GM10266 (cell line): ENCODE results near the gene SLC29A1.

ENCODE experiments used
- DNase-seq: peaks from one replicate; pipeline ENCODE4 v3.0.0; 2012; ENCODE audit errors: extremely low spot score
- TF ChIP-seq, protein P1 (sequence below): IDR thresholded peaks from 2 replicates; pipeline ENCODE4 v1.5.1; 2012; ENCODE audit warnings: mild to moderate bottlenecking, low read depth; ENCODE audit not compliant: control insufficient read depth, insufficient read depth; ENCODE audit errors: missing control alignments

The SLC29A1 gene

DNA sequence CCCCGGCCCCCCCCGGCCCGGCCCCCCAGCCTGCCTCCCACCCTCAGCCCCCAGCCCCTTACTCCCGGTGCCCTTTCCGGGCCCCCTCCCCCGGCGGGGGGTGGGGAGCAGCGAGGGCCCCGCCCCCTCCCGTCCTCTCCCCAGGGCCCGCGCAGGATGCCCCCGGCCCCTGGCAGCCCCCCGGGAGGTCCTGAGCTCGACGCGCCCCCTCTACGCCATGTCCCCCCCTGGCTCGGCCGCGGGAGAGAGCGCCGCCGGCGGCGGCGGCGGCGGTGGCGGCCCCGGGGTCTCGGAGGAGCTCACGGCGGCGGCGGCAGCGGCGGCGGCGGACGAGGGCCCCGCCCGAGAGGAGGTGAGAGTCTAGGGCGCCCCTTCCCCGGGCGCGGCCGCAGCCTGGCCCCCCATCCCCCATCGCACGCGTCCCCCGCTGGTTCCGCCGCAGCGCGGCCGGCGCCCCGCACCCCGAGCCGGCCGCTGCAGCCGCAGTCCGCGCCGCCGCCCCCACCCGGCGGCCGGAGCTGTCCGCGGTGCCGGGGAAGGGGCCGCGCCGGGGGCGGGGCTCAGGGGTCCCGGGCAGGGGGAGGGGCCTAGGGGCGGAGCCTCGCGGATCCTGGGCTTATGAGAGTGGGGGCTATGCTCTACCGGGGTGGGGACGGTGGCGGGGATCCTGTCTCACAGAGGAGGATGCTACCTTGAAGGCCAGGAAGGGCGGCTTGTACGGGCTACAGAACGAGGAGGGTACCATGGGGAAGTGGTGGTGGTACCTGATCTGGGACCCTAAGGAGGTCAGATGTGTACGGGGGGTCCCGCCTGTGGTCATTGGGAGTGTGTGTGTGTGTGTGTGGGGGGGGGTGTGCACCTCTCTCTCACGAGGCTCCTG lies 47.4 kb downstream of the SLC29A1 start:
- TF ChIP-seq, protein P1, sequence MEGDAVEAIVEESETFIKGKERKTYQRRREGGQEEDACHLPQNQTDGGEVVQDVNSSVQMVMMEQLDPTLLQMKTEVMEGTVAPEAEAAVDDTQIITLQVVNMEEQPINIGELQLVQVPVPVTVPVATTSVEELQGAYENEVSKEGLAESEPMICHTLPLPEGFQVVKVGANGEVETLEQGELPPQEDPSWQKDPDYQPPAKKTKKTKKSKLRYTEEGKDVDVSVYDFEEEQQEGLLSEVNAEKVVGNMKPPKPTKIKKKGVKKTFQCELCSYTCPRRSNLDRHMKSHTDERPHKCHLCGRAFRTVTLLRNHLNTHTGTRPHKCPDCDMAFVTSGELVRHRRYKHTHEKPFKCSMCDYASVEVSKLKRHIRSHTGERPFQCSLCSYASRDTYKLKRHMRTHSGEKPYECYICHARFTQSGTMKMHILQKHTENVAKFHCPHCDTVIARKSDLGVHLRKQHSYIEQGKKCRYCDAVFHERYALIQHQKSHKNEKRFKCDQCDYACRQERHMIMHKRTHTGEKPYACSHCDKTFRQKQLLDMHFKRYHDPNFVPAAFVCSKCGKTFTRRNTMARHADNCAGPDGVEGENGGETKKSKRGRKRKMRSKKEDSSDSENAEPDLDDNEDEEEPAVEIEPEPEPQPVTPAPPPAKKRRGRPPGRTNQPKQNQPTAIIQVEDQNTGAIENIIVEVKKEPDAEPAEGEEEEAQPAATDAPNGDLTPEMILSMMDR: no peak

DNA sequence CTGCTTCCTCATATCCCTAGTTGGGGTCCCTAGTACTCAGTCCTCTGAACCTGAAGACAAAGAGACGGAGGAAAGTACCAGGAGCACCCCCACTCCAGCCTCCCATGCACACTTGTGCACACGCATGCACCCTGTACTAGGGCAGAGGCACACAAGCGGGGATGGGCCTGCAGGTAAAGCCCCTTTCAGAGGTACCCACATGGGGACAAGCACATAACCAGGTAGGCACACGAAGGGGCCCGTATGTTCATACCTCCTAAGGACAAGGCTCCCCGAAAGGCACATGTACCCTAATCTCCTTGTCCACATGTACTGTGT lies 48.0 kb downstream of the SLC29A1 start:
- TF ChIP-seq, protein P1: no peak
- no peak for DNase-seq

More for the DNA sequence above, 47.4 kb downstream of the SLC29A1 start:
- DNase-seq: no peak

DNA sequence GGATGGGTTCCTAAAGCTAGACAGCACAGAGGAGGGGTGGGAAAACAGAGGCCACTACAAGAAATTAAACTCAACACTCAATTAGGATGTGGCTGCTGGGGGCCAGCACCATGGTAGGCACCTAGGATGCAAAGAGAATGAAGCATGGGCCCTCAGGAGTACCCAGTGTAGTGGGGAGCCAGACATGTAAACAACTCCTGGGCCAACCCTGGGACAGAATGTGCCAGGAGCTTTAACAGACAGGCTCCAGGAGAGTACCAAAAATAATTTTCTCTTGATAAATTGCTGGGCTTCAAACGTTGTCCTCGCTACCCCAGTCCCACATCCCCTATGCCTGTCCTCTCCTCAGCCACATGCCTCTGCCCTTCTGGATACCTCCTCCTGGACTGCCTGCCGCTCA lies 48.5 kb downstream of the SLC29A1 start:
- TF ChIP-seq, protein P1: no peak
- DNase-seq: no peak

DNA sequence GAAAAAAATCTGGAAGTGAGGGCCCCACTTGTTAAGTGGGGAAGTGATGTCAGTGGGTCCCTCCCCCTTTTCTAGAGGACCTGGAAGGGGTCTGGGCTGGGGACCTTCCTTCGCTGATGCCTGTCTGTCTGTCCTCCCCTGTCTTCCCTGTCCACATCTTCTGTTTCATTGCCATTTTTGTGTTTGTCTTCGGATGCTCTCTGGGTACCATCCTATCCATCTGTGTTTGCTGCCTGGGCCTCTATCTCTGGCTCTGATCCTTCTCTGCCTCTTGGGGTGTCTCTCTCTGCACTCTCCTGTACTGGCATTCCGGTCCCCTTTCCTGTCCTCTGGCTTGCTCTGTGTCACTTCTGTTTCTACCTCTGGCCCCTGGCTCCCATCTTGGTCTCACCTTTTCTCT lies 49.1 kb downstream of the SLC29A1 start:
- no peak for DNase-seq
- TF ChIP-seq, protein P1: no peak

DNA sequence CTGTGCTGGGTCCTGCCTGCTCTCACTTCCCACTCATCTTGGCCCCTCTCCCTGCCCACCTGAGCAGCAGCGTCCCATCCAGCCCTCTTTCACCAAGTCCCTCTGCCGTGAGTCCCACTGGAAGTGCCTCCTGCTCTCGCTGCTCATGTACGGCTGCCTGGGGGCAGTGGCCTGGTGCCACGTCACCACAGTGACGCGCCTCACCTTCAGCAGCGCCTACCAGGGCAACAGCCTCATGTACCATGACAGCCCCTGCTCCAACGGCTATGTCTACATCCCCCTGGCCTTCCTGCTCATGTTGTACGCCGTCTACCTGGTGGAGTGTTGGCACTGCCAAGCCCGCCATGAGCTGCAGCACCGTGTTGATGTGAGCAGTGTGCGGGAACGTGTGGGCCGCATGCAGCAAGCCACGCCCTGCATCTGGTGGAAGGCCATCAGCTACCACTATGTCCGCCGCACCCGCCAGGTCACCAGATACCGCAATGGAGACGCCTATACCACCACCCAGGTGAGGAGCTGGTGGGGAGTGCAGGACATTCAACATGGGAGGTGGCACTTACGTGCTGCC lies 49.7 kb downstream of the SLC29A1 start:
- DNase-seq: no peak
- TF ChIP-seq, protein P1: no peak

DNA sequence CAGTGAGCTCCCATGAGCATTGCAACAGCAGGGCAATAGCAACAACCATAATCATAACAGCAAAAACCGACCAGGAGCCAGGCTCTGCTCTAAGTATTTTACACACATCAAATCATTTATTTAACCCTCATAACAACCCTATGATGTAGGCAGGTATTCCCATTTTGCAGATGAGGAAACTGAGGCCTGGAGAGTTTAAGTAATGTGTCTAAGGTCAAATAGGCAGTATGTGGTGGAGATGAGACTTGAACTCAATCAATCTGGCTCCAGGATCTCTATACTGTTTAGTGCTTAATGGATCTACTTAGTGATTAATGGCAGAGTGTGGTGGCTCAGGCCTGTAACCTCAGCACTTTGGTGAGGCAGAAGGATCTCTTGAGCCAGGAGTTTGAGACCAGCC lies 50.2 kb downstream of the SLC29A1 start:
- no peak for DNase-seq
- TF ChIP-seq, protein P1: no peak

DNA sequence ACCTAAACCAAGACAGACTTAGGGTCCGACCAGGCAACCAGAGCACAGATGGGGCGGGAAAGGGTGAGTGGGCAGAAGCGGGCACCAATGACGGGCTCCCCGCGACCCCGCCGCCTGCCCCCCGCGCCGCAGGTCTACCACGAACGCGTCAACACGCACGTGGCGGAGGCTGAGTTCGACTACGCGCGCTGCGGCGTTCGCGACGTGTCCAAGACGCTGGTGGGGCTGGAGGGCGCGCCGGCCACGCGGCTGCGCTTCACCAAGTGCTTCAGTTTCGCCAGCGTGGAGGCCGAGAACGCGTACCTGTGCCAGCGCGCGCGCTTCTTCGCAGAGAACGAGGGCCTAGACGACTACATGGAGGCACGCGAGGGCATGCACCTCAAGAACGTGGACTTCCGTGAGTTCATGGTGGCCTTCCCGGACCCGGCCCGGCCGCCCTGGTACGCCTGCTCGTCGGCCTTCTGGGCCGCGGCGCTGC lies 51.9 kb downstream of the SLC29A1 start:
- TF ChIP-seq, protein P1: no peak
- no peak for DNase-seq
